HG03432 (cell line): ENCODE results near the gene SVOP.

Experiments
- ATAC-seq: cut with Tn5 transposase; IDR thresholded peaks from one replicate; pipeline ENCODE4 v1.9.1; 2021; ENCODE audit warnings: mild to moderate bottlenecking, moderate library complexity; ENCODE audit not compliant: unreplicated experiment

Gene SVOP

DNA sequence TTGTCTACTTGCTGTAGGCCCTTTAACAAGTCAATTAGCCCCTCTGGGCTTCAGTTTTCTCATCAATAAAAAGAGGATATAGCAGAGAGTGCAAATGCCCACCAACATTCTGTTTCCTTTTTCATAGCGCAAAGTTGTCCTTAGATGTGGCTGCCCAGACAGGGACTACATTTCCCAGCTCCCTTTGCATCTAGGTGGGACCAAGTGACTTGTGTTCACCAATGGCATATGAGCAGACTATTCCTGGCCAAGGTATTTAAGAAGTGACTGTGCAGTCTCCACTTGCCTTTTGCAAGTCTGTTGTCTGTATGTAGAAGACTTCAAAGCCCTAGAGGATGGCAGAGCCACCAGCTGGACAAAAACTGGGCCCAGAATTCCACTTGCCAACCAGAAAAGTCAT lies 81.3 kb downstream of the SVOP start:
- no peak for ATAC-seq

DNA sequence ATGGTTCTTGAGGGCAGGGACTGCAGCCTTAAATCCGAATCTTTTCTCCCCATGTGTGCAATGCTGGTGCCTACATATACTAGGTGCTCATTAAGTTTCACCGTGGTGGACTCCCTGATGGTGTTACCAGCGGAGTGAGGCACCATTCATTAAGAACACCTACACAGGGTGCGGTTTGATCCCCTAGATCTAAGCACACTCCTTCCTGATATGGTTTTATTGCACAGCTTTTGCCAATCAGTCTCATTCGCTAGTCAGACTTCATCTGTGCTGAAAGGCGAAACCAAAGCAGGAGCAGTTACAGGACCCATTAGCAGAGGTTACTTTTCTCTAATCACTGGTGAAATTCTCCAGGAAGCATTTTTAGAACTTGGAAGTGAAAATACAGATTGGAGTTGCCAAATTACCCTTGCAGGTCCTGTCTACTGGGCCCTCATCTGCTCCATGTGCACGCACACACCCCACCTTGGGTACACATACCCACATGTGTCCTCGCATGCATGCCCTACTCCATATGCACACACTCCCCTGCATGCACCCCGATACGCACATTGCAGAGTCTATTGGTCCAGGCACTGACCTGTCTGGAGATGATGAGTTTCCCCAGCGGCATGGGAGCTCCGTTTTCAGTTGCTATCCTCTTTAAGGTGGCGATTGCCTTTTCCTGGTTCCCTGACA lies 82.5 kb downstream of the SVOP start:
- no peak for ATAC-seq

DNA sequence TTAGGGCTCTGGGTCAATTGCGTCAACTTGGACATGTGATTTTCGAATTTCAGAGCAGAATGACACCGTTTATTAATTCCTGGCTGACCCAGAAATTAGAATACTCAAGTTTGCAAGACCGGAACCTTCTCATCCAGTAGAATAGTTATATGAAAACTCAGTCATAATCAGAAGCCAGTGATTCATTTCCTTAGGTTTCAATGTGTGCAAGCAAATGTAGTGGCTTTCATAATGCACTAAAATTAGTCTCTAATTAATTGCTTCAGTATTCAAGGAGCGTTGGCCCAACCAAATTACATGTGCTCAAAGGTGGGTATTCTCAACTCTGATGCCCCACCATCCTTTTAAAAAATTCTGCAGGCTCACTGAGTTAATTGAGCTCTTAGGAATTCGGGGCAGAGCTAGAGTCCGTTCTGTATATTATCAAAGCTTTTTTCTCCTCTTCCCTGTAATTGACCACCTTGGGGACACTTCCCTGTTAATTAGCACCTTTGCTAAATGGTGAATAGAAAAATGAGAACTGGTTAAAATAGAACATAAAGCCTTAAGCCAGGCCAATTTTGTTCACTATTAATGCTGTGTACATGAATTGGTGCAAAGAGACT lies 85.6 kb downstream of the SVOP start:
- ATAC-seq, result no peak

DNA sequence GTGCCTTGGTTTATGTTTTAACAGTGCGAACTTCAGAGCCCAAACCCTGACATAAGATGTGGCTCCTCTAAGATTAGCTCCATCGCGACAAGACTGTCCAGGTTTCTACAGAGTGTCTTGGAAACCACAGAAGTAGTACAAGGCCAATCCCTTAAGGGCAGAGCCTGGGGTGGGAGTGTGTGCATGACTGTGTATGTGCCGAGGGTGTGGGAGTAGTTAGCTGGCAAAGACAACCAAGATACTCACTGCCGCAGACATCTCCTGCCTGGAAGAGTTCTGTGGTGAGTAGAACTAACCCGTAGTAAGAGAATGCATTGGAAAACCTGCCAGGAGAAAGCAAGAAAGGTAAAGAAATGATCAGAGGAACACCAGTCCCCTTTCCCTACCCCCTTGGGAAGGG lies 86.9 kb downstream of the SVOP start:
- ATAC-seq, result no peak

DNA sequence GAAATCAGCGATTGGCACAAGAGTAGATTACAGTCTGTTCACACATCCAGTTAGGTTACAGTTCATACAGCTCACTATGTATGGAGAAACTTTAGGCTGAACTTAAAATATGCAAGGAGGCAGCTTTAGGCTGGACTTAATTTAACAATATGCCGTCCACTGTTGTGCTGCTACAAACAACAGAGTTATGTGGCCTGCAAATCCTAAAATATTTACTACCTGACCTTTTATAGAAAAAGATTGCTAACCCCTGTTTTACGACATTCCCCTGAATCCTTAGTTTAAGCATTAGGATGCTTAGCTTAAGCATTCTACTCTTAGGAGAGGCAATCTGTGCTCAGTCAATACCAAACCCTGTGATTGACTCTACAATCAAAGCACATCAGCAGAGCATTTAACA lies 90.1 kb downstream of the SVOP start:
- no peak for ATAC-seq

DNA sequence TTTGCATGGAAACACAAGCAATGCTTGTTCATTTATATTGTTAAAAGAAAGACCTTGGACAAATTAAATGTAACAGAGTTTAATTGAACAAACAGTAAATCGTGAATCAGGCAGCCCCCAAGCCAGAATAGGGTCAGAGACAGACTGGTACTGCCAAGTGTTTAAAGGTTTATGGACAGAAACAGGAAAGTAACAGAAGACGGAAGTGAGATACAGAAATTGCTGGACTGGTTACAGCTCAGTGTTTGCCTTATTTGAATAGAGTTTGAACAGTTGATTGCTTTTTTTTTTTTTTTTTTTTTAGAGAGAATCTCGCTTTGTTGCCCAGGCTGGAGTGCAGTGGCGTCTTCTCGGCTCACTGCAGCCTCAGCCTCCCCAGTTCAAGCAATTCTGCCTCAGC lies 90.7 kb downstream of the SVOP start:
- no peak for ATAC-seq

DNA sequence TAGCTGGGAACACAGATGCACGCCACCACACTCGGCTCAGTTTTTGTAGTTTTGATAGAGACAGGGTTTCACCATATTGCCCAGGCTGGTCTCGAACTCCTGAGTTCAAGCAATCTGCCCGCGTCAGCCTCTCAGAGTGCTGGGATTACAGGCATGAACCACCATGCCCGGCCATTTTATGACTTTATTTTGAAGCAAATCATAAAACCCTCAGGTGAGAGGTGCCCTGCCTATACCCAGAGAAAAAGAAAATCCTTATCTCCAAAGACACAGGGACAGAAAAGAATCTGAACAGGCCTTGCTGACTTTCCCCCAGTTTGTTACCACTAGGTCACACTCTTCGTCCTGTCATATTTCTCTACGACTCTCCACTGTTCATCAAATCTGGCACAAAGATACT lies 92.2 kb downstream of the SVOP start:
- ATAC-seq, result no peak

DNA sequence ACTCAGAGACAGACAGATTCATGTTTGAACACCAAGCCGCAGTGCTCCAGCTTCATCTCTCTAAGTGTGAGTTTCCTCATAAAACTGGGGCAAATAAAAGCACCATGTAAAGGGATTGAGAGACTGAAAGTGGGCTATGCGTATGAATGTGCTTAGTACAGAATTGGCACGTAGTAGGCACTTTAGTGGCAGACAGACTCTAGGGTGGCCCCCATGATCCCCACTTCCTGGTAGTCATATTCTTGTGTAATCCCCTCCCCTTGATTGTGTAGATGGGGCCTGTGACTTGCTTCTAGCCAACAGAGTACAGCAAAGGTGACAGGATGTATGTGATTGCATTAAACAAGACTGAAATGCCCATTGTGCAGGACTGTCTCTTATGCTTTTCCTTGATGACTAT lies 98.0 kb downstream of the SVOP start:
- no peak for ATAC-seq

DNA sequence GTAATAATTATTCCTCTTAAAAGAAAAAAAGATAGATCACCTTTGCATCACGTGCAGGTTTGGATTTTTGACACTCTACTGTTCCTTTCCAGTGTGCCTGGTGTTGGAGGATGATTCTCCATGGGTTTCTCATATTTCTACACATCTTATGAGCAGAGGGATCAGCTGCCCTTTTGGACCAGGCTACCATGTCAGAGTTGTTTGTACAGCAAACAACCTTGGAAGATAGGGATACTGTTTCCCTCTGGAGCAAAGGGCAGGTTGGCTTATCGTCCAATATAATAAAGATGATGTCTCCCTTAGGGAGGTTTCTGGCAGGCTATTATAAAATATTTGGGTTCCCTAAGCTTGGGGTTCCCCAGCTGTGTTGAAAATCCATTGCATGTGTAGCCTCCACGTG lies 98.9 kb downstream of the SVOP start:
- ATAC-seq, result no peak

DNA sequence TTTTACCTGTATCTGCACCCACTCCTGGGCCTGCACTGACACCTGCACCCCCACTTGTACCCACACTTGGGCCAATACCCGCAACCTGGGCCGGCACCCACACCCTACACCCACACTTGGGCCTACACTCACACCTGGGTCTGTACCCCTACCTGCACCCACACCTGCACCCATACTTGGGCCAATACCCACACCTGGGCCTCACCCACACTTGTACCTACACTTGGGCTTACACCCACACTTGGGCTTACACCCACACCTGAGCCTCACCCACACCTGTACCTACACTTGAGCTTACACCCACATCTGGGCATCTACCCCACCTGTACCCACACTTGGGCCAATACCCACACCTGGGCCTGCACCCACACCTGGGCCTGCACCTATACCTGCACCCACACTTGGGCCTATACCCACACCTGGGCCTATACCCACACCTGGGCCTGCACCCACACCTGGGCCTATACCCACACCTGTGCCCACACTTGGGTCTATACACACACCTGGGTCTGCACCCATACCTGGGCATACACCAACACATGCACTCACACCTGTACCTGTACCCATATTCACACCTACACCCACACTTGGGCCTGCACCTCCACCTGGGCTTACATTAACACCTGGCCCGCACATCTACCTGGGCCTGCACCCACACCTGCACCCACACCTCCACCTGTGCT lies 101.8 kb downstream of the SVOP start:
- ATAC-seq, result no peak

DNA sequence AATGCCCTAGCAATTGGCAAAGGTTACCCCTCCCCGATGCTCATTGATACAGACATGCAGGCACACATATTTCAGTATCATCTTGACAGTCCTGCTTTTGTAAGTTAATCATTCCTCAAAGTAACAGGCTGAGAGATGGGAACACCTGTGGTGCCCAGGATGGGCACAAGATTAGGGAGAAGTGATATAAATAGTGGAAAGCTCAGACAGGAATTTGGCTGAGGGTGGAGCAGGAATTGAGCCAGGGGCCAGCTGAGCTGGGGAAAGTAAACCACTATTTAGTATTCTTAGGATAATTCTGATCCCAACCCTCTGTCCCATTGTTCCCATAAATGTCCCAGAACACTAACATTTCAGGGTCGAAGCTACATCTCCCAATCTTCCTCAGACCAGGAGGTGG lies 102.7 kb downstream of the SVOP start:
- ATAC-seq, result no peak

DNA sequence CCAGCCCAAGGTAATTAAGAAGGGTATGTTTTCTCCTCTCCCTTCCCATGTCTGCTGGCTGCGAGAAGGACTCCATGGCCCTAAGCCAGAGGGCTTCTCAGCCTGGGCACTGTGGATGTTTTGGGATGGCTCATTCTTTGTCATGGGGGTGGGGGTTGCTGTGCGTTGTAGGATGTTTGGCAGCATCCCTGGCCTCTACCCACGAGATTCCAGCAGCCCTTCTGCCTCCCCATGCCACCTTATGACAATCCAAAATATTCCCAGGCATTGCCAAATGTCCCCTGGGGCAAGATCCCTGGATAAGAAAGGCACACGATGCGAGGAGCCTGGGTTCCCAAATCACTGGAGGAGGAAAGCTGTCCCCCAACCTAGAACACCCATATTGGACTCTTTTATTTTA lies 104.5 kb downstream of the SVOP start:
- ATAC-seq, result no peak

DNA sequence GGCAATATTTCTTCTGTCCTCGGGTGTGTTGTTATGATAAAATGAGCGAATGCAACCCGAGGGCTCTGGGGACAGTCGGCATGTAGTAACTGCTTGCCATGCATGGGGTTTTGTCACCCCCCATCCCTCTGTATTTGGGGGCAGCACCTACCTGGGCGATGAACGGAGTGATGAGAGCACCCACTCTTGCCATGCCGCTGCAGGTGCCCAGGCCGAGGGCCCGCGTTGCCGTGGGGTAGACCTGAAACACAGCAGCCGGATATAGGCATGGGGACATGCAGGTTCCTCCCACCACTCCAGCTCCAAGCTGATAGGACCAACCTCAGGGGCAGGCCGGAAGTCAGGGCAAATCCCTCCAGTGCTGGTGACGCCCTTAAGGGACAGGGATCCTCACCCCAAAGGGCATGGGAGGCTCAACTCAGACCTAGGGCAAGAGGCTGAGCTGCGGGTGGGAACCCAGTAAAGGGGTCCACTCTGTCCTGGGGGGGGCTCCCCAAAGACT lies 105.2 kb downstream of the SVOP start:
- ATAC-seq, result no peak

DNA sequence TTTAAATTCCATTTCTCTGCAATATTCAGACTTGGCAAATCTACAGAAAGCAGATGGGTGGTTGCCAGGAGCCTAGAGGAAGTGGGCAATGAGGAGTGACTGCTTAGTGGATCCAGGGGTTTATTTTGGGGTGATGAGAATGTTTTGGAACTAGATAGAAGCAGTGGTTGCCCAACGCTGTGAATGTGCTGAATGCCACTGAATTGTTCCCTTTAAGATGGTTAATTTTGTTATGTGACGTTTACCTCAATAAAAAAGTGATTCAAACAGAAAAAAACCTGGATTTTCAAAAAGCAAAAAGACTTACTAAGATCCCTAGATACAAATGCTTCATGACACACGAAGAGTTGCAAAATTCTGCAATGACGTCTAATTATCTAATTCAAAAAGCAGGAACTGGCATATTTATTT lies 106.7 kb downstream of the SVOP start:
- no peak for ATAC-seq

DNA sequence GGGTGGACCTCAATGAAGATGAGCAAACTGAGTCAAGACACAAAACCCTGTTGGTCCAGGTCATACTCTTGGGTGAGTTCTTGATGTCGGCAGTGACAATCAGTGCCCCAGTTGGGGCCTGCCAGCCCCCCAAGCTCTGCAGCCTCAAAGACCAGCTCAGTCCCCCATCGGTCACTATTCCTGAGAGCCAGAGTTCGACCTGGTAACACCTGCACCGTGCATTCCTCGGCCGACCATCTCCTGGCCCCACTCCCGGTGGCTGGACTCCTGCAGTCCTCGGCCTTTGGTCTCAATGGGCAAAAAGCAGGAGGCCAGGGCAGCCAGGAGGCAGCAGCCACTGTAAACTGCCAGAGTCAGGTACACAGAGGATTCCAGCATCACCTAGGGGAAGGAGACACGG lies 108.5 kb downstream of the SVOP start:
- ATAC-seq, result no peak

DNA sequence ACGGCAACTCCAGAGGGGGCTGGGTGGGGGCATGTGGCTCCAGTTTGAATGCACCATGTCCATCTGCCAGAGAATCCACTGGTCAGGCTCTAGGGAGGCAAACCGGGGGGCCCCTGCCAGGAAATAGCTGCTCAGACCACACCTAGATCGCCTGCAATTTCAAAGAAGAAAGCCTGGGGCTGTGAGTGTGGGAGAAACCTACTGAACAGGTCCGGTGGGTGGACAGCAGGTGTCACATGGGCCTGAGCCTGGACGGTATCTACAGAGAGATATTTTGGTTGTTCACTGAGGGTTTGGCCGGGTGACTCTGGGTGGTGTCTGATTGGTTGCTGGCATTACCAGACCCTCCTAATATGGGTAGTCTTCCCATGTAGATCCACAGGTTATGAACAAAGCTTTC lies 109.0 kb downstream of the SVOP start:
- ATAC-seq, result no peak

DNA sequence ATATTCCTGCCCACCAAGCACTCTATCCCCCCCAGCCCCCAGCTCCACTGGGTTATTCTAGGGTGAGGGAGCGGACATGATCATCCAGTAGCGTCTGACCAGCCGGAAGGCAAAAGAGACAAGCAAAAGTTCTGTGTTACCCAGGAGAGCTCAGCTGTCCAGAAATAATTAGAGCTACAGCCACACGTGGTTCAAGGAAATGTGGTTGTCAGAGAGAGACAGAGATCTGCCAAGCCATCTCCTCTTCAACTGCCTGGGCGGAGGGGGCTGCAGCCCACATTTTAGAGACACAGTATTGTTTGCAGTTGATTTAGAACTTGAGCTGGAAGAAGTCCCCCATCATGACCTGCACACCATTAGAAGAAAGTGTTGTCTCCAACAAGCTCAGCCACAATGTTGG lies 110.5 kb downstream of the SVOP start:
- no peak for ATAC-seq

DNA sequence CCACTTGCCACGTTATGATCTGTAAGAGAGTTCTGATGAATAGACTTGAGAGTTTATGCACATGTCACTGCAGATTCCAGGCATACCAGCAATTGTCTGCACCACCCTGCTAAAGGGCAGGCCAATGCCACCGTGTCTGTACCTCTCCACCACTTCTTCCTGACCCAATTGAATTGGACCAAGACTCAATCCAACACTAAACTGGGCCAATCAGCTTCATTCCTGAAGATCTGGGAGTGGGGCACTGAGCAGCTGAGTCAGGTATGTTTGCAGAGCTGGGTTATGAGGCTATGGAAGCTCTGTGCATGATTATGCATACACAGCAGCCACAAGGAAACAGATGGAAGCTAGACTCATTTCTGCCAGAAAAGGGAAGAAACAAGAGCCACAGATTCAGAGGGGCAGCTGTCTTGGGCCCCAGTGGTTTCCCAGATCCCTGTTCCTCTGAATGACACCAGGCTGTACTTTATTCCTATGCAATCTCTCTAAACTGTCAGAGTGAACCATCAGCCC lies 113.0 kb downstream of the SVOP start:
- ATAC-seq, result no peak

DNA sequence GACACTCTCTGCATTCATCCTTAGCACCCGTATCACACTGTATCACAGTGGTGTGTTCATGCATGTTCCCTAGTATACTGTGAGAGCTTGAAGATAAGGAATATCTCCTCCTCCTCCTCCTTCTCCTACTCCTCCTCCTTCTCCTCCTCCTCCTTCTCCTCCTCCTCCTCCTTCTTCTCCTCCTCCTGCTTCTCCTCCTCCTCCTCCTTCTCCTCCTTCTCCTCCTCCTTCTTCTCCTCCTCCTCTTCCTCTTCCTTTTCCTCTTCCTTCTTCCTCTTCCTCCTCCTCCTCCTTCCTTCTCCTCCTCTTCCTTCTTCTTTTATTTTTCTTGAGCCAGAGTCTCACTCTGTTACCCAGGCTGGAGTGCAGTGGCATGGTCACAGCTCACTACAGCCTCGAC lies 113.9 kb downstream of the SVOP start:
- no peak for ATAC-seq

DNA sequence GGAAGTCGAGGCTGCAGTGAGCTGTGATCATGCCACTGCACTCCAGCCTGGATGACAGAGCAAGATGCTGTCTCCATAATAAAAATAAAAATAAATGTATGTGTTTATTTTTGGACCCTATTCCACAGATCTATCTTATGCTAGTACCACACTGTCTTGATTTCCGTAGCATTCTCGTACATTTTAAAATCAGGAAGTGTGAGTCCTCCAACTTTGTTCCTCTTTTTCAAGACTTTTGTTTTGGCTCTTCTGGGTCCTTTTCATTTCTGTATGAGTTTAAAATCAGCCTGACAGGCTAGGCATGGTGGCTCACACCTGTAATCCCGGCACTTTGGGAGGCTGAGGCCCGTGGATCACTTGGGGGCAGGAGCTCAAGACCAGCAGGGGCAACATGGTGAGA lies 115.1 kb downstream of the SVOP start:
- no peak for ATAC-seq

DNA sequence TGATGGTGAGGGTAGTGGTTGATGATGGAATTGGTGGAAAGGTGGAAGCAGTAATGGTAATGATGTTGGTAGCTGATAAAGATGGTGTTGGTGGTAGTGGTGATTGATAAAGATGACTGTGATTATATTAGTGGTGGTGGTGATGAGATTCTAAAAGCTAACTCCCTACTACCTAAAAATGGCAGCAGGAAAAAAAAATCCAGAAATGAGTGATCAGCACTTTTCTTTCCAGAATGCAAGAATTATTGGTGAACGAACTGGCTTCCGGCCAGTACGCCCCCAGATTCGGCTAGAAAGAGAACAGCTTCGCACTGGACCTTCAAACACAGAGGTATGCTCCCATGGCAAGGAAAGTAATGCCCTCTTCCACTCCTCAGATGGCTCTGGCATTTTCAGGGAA lies 121.7 kb downstream of the SVOP start:
- ATAC-seq, result no peak

DNA sequence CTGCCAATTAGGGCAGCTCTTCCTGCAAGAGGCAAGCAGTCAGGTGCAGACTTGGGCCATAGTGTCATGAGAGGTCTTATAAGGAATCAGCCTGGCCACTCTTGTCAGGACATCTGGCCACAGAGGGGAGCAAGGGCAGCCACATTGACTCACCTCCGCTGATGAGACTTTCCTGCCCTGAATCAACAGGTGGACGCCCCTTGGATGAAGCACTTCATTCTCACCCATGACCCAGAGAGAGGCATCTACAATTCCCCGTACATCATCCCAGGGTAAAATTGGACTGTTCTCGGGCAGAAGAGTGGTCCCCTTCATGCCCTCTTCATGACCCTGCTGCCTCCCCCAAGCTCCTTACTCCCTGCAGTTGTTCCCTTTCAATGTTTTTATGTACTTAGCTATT lies 124.1 kb downstream of the SVOP start:
- ATAC-seq, result no peak
